ENCODE measurements around the gene RUNDC1.
A peak's percentile ranks its signal among the peaks of the same experiment; 100 is the strongest.

RUNDC1 gene

DNA sequence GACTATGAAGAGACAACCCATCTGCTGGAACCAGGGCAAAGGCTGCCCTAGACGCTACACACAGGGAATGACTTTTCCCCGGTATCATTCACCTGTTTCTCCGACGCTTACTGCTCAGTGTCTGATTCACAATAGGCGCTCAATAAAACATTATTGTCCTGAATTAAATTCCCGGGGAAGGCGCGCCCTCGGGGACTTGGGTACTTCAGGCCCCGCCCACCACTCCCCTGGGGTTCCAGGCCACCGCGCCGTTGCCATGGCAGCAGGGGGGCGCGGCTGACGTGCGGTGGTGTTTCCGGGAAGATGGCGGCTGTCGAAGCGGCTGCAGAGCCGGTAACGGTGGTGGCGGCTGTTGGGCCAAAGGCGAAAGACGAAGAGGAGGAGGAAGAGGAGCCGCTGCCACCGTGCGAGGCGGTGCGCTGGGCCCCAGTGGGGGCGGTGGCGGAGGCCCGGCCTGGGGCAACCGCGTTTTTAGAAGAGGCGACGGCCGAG is at the start of gene RUNDC1:
Gene RUNDC1 (plus strand): TSS at position 292 of the 492 bp plus-strand sequence. CDS start 12 bp downstream, at position 304.
- no peak for TF ChIP-seq CTCF (conservative IDR thresholded peaks at IDR 0.05)
- no peak for TF ChIP-seq ZFX (IDR thresholded peaks at IDR 0.05)
- H3K27ac ChIP-seq: peak within 1 kb of the TSS; percentile 98

DNA sequence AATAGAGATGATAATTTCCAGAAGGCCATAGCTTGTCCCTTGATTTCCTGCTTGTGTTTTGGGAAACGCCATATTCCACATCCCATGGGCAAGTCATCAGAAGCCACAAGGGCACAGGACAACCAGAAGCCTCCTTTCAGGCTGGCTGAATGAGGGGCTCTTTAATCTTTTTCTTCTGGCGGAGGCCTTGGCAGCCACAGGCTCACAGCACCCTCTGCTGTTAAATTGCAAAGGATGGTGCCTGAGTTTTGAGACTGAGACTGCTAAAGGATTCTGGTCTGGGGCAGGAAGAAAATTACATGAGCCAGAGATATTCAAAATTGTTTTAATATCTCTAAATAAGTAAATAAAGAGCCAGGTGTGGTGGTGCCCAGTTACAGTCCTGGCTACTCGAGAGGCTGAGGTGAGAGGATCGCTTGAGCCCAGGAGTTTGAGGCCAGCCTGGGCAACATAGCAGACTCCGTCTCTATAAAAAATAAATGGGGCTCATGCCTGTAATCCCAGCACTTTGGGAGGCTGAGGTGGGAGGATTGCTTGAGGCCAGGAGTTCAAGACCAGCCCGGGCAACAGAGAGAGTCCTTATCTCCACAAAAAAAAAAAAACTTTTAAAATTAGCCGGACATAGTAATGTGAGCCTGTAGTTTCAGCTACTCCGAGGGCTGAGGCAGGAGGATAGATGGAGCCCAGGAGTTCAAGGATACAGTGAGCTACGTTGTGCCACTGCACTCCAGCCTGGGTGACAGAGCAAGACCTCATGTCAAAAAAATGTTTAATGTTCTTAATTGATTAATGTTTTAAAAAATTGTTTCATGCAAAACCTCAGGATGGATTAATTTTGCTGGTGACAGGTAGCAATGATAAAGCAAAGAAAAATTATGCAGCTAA is 42.4 kb upstream of the RUNDC1 start:
- H3K27ac ChIP-seq: no peak overlapping the region
- peak; percentile 85 for TF ChIP-seq CTCF (conservative IDR thresholded peaks at IDR 0.05)
- TF ChIP-seq ZFX (IDR thresholded peaks at IDR 0.05): no peak

GRCh38 chr17:42944211-42944610 is 36.2 kb upstream of the RUNDC1 start:
- H3K27ac ChIP-seq: no peak overlapping the region
- no peak for TF ChIP-seq ZFX (IDR thresholded peaks at IDR 0.05)
- TF ChIP-seq CTCF (conservative IDR thresholded peaks at IDR 0.05): no peak

DNA sequence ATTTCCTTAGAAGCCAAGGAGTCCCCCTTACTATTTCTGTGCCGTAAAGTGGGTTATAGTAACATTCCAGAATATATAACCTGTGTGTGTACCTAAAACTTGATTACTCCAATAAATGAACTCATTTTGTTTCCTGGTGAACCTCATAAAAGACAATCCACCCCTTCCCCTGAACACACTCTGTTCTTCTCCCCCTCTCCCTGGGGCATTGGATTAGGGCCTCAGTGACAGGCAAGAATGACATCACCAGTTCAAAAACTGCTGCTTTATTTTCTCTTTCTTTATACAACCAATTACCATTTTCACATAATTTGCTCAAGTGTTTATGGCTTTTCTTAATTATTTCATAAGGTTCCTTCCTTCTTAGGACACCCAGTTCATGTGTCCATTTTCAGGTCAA is 33.6 kb upstream of the RUNDC1 start:
- no peak overlapping the region for H3K27ac ChIP-seq
- TF ChIP-seq ZFX (IDR thresholded peaks at IDR 0.05) (no peak), CTCF (conservative IDR thresholded peaks at IDR 0.05) (no peak)

- TF ChIP-seq ZFX (IDR thresholded peaks at IDR 0.05) (no peak), CTCF (conservative IDR thresholded peaks at IDR 0.05) (no peak)
- no peak overlapping the region for H3K27ac ChIP-seq
Measured at GRCh38 chr17:42950044-42950783, 30.2 kb upstream of the RUNDC1 start.

DNA sequence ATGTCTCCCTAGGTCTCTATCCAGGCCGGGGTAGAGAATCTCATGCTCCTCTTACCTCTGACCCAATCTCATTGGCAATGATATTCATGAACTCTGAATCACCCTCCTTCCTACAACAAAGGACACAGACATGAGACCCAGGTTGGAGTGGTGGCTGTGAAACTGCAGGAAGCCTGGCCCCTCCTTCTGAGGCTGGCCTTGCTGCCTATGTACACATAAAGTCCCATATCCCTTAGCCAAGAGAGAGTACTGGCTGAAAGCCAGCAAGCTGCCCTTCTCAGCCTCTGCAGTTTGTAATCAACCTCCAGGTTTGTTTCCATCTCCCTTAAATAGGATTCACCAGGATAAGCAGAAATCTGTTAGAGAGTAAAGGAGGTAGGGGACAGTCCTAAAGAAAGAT is 26.7 kb upstream of the RUNDC1 start:
- TF ChIP-seq ZFX (IDR thresholded peaks at IDR 0.05) (no peak), CTCF (conservative IDR thresholded peaks at IDR 0.05) (no peak)
- no peak overlapping the region for H3K27ac ChIP-seq

All from C4-2B (cell line).